Activated CD8-positive, alpha-beta memory T cell treated with anti-CD3 and anti-CD28 coated beads, Interleukin-2, amount 50 U/mL, for 24 hours (primary cell): ENCODE measurements around the gene TBC1D24.

ENCODE experiments used
- DNase-seq: peaks from one replicate; pipeline ENCODE4 v3.0.0-alpha.2; 2020; ENCODE audit errors: extremely low read depth

TBC1D24 gene

GRCh38 chr16:2450535-2450934 lies 24.4 kb upstream of the TBC1D24 start:
- DNase-seq = no peak

- no peak for DNase-seq
These were observed 23.9 kb upstream of the TBC1D24 start for GRCh38 chr16:2450975-2451381.

GRCh38 chr16:2451851-2452320 lies 23.0 kb upstream of the TBC1D24 start:
- no peak for DNase-seq

- no peak for DNase-seq
These were observed 22.3 kb upstream of the TBC1D24 start for GRCh38 chr16:2452650-2453049.

- DNase-seq = no peak
These were observed 19.7 kb upstream of the TBC1D24 start for GRCh38 chr16:2455081-2455845.

GRCh38 chr16:2456551-2457153 lies 18.3 kb upstream of the TBC1D24 start:
- DNase-seq = no peak

- DNase-seq = no peak
These were observed 17.7 kb upstream of the TBC1D24 start for GRCh38 chr16:2457267-2457666.

- no peak for DNase-seq
These were observed 17.0 kb upstream of the TBC1D24 start for GRCh38 chr16:2457946-2458345.

- no peak for DNase-seq
These were observed 15.9 kb upstream of the TBC1D24 start for GRCh38 chr16:2458887-2459646.

GRCh38 chr16:2459647-2460390 lies 15.1 kb upstream of the TBC1D24 start, which contains the start of gene TEDC2:
TEDC2 (plus strand) TSS chr16:2460109; CDS start chr16:2460145, 36 bp downstream.
- peak; percentile 95 for DNase-seq

GRCh38 chr16:2460391-2460713 lies 14.6 kb upstream of the TBC1D24 start:
- DNase-seq = no peak

- no peak for DNase-seq
These were observed 14.0 kb upstream of the TBC1D24 start for GRCh38 chr16:2460916-2461315.

- no peak for DNase-seq
These were observed 12.7 kb upstream of the TBC1D24 start for GRCh38 chr16:2462031-2462866.

GRCh38 chr16:2464333-2464732 lies 10.6 kb upstream of the TBC1D24 start:
- DNase-seq = no peak

GRCh38 chr16:2465653-2466415 lies 9.1 kb upstream of the TBC1D24 start:
- no peak for DNase-seq

GRCh38 chr16:2466667-2467527 lies 8.0 kb upstream of the TBC1D24 start:
- no peak for DNase-seq

- DNase-seq = no peak
These were observed 7.2 kb upstream of the TBC1D24 start for GRCh38 chr16:2467528-2468232.

- no peak for DNase-seq
These were observed 6.6 kb upstream of the TBC1D24 start for GRCh38 chr16:2468233-2468724.
